ENCODE data around the gene TTC39A. TPM values are rescaled to one million over a fixed set of nuclear protein-coding genes. Genes with fewer than 3 reads are reported as not detected.

The TTC39A gene
- total RNA-seq, 5 donors from 2014 or later (not counting 1 experiment from before 2014, with no cell fraction given) = 0.36 TPM; not detected in 4

DNA sequence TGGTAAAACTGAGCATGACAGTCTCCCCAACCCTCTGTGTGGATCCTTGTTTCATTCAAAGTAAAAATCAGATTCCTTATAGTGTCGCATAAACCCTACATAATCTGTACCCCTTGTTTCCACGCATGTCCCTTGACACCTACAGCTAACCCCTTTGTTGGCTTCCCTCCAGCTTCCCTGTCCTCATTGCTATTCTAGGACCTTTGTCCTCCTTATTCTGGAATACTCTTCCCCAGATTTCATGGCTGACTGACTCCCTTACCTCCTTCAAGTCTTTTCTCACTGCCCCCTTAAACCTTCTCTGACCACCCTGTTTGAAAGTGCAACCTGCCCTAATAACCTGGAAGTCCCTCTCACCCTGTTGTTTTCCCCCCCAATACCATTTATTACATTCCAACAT lies 90.3 kb downstream of the TTC39A start:
- ChIA-PET CTCF (interaction anchor here in 1 of 2 donors (0.6 kb wide), 1 partner anchor 825 kb away, joined by 5 read pairs; no protein-coding TSS in a partner anchor), POLR2A (no interaction called here)
- Histone ChIP-seq H3K9me3 (no peaks in the 10 kb centered on the region), H3K36me3 (ENCODE audit: control insufficient read depth in 2 of 2, extremely low read depth in 1 of 2, insufficient read depth in 1 of 2, low read length in 1 of 2) (no peaks in the 10 kb centered on the region), H3K27ac (ENCODE audit: low read length) (no peak overlapping the region), H3K4me3 (ENCODE audit: control insufficient read depth in 1 of 2, extremely low read depth in 1 of 2, low read length in 1 of 2) (no peak overlapping the region), H3K27me3 (replicated peaks in 1 of 2; ENCODE audit: control insufficient read depth in 2 of 2, extremely low read depth in 1 of 2, insufficient read depth in 2 of 2, low read length in 1 of 2) (no peaks in the 10 kb centered on the region), H3K4me1 (ENCODE audit: control insufficient read depth in 1 of 2, extremely low read depth in 1 of 2, insufficient read depth in 2 of 2, low read length in 2 of 2) (peaks cover 19 to 36% of the 10 kb centered on the region in 2 experiments)
- ATAC-seq (replicated peaks in 1 of 4) (no peak), DNase-seq (no peak)
- H3K36me3 Mint-ChIP-seq = peaks cover 15% of the 10 kb centered on the region
- H3K27me3 Mint-ChIP-seq = no peaks in the 10 kb centered on the region
- 100% methylated on average over 2 of the region's 2 CpGs for WGBS (ENCODE audit: insufficient coverage)
- H3K9me3 Mint-ChIP-seq = no peaks in the 10 kb centered on the region
- peaks cover 32 to 56% (median 56%) of the 10 kb centered on the region in 3 donors for H3K4me1 Mint-ChIP-seq
- peak overlapping the region in 2 of 3 donors; percentile 18 to 26 for H3K4me3 Mint-ChIP-seq
- peak overlapping the region in 1 of 2 donors; percentile 30 for H3K27ac Mint-ChIP-seq

DNA sequence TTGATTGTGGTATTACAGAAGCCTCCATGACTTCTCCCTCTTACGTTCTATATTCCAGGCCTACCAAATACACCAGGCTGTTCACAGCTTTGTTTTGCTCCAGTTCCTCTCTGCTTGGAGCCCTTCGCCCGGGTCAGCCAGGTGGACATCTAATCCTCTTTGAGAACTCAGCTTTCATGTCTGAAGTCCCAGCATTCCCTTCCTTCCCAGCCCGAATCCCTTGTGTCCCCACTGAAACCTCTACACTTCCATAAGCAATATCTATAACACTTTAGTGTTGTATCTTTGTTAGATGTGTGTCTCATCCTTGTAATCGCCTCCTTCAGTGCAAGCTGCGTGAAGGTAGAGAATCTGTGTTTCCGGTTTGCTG lies 92.3 kb downstream of the TTC39A start:
- H3K27me3 Mint-ChIP-seq = no peaks in the 10 kb centered on the region

DNA sequence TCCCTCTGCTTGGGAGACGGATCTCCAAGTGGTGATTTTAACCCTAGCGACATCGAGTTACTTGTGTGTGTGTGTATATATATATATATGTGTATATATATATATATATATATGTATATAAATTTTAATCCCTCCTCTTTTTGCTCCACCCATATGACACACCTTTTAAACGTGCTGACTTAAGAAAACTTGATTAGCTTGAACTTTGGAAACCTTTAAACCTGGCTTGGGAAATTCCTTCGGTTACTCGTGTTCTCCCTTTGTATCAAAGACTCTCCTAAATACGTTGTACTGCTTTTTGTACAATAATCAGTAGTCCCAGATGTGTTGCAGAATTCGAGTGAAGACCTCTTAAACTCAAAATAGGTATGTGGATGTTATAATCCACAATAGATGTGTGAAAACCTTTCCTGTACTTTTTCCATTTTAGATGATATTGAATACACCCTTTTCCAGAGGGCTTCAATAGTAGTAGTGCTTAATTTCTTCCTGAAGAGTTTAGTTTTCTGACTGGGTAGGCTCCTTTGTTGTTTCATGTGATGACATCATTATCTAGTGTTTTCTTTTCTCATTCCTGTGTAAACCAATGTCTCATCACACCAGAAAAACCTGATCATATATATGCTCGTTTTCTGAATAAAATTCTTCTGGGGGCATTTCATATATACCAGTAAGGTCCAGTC lies 92.9 kb downstream of the TTC39A start:
- no peak overlapping the region for H3K27ac ChIP-seq (ENCODE audit: low read length)
- H3K4me1 ChIP-seq (ENCODE audit: control insufficient read depth in 1 of 2, extremely low read depth in 1 of 2, insufficient read depth in 2 of 2, low read length in 2 of 2) = peaks cover 19 to 38% of the 10 kb centered on the region in 2 experiments
- H3K36me3 ChIP-seq (ENCODE audit: control insufficient read depth in 2 of 2, extremely low read depth in 1 of 2, insufficient read depth in 1 of 2, low read length in 1 of 2) = no peaks in the 10 kb centered on the region
- Mint-ChIP-seq H3K27ac (no peak overlapping the region), H3K4me3 (no peak overlapping the region), H3K9me3 (no peaks in the 10 kb centered on the region), H3K4me1 (peaks cover 22 to 49% (median 49%) of the 10 kb centered on the region in 3 donors), H3K27me3 (no peaks in the 10 kb centered on the region), H3K36me3 (peaks cover 6% of the 10 kb centered on the region)
- no peak for DNase-seq
- H3K27me3 ChIP-seq (replicated peaks in 1 of 2; ENCODE audit: control insufficient read depth in 2 of 2, extremely low read depth in 1 of 2, insufficient read depth in 2 of 2, low read length in 1 of 2) = no peaks in the 10 kb centered on the region
- ChIA-PET POLR2A (interaction anchor here in 1 of 2 donors (0.5 kb wide), 1 partner anchor 1308 kb away, joined by 3 read pairs; no protein-coding TSS in a partner anchor), CTCF (no interaction called here)
- peak overlapping the region; percentile 78 to 91 for H3K4me3 ChIP-seq (ENCODE audit: control insufficient read depth in 1 of 2, extremely low read depth in 1 of 2, low read length in 1 of 2)
- ATAC-seq (replicated peaks in 1 of 4) = no peak
- WGBS (ENCODE audit: insufficient coverage) = 0% methylated on average over 1 of the region's 9 CpGs
- H3K9me3 ChIP-seq = no peaks in the 10 kb centered on the region

More for the DNA sequence above, 92.3 kb downstream of the TTC39A start:
- H3K4me1 Mint-ChIP-seq = peaks cover 26 to 54% (median 52%) of the 10 kb centered on the region in 3 donors
- Histone ChIP-seq H3K9me3 (no peaks in the 10 kb centered on the region), H3K27me3 (replicated peaks in 1 of 2; ENCODE audit: control insufficient read depth in 2 of 2, extremely low read depth in 1 of 2, insufficient read depth in 2 of 2, low read length in 1 of 2) (no peaks in the 10 kb centered on the region), H3K4me1 (ENCODE audit: control insufficient read depth in 1 of 2, extremely low read depth in 1 of 2, insufficient read depth in 2 of 2, low read length in 2 of 2) (peaks cover 19 to 38% of the 10 kb centered on the region in 2 experiments), H3K4me3 (ENCODE audit: control insufficient read depth in 1 of 2, extremely low read depth in 1 of 2, low read length in 1 of 2) (peak overlapping the region; percentile 33 to 91), H3K36me3 (ENCODE audit: control insufficient read depth in 2 of 2, extremely low read depth in 1 of 2, insufficient read depth in 1 of 2, low read length in 1 of 2) (no peaks in the 10 kb centered on the region), H3K27ac (ENCODE audit: low read length) (no peak overlapping the region)
- no peak for DNase-seq
- no peaks in the 10 kb centered on the region for H3K9me3 Mint-ChIP-seq
- WGBS (ENCODE audit: insufficient coverage) = 71% methylated on average over 4 of the region's 7 CpGs
- ChIA-PET POLR2A (interaction anchor here in 1 of 2 donors (0.7 kb wide), 1 partner anchor 199 kb away, joined by 3 read pairs; no protein-coding TSS in a partner anchor), CTCF (no interaction called here)
- ATAC-seq (replicated peaks in 1 of 4) = no peak
- no peak overlapping the region for H3K4me3 Mint-ChIP-seq
- no peak overlapping the region for H3K27ac Mint-ChIP-seq
- H3K36me3 Mint-ChIP-seq = peaks cover 9% of the 10 kb centered on the region

Other genes with a start within 250 kb of the TTC39A start
- gene C1orf185, start 228.3 kb downstream of the TTC39A start, total RNA-seq = not detected
- gene RNF11, start 94.3 kb downstream of the TTC39A start, total RNA-seq = 10 to 100 TPM; 33.3 to 66.0 (median 39.8) TPM
- 10 to 100 TPM; 61.0 to 76.1 (median 75.2) TPM for gene EPS15, start 188.7 kb upstream of the TTC39A start, total RNA-seq